Left ventricle myocardium inferior (tissue), 1 donor: ENCODE data around the gene CATSPERE. TPM values are rescaled to one million over a fixed set of nuclear protein-coding genes. Genes with fewer than 3 reads are reported as not detected.

Experiments
- DNase-seq: peaks from one replicate; pipeline ENCODE4 v3.0.0-alpha.2; 2020
- H3K27ac ChIP-seq: fragments of 200-600 bp; replicated peaks from 2 replicates; pipeline ENCODE4 v1.8.0; 2021
- H3K27me3 ChIP-seq: fragments of 200-600 bp; 2 replicates; pipeline ENCODE4 v1.8.0; 2021; ENCODE audit warnings: low read depth
- H3K36me3 ChIP-seq: fragments of 200-600 bp; 2 replicates; pipeline ENCODE4 v1.8.0; 2021
- H3K4me1 ChIP-seq: fragments of 200-600 bp; 2 replicates; pipeline ENCODE4 v1.8.0; 2021
- H3K4me3 ChIP-seq: fragments of 200-600 bp; 2 replicates; pipeline ENCODE4 v1.8.0; 2021; ENCODE audit warnings: mild to moderate bottlenecking, moderate library complexity
- H3K9me3 ChIP-seq: fragments of 200-600 bp; replicated peaks from 2 replicates; pipeline ENCODE4 v1.8.0; 2021
- intact Hi-C: fragments of 100-400 bp; cut with micrococcal nuclease; formaldehyde crosslinking; loops from one replicate; pipeline ENCODE4 v1.11.0; 2022
- total RNA-seq: library from RNA; stranded (reverse); fragmentation: NEBNext Ultra II Directional; extraction: Animal tissue kit (Norgen Biotek cat#: 25700); gene quantifications from one replicate; pipeline ENCODE4 v1.2.1, GENCODE V29; 2021
- TF ChIP-seq, protein P1 (sequence below): fragments of 200-600 bp; IDR thresholded peaks from 2 replicates; pipeline ENCODE4 v1.8.0; 2021; ENCODE audit warnings: antibody characterized with exemption, mild to moderate bottlenecking, borderline replicate concordance
- donor health status: DM: no; HTN: yes; CAD: no; lungs with severe emphysema.

Gene CATSPERE
- total RNA-seq, 1 donor from 2014 or later: 0.58 TPM

DNA sequence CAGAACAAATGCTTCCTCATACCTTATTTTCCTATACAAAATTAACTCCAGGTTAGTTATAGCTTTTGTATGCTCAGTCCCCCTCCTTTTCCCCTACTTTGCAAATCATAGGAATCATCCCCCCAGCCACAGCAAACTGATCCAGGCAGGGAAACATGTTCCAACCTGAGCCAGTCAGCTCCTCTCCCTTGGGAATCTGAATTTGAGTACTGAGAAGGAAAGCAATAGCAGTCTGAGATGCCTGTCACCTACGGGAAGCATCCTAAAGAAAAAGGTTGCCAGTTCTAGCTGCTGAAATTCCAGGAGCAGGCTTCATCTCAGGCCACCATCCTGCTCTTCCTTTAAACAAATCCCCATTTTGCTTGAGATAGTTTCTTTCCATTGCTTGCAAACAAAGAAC, 16.2 kb upstream of the CATSPERE start:
- H3K4me1 ChIP-seq: peaks cover 36% of the 10 kb centered on the region

DNA sequence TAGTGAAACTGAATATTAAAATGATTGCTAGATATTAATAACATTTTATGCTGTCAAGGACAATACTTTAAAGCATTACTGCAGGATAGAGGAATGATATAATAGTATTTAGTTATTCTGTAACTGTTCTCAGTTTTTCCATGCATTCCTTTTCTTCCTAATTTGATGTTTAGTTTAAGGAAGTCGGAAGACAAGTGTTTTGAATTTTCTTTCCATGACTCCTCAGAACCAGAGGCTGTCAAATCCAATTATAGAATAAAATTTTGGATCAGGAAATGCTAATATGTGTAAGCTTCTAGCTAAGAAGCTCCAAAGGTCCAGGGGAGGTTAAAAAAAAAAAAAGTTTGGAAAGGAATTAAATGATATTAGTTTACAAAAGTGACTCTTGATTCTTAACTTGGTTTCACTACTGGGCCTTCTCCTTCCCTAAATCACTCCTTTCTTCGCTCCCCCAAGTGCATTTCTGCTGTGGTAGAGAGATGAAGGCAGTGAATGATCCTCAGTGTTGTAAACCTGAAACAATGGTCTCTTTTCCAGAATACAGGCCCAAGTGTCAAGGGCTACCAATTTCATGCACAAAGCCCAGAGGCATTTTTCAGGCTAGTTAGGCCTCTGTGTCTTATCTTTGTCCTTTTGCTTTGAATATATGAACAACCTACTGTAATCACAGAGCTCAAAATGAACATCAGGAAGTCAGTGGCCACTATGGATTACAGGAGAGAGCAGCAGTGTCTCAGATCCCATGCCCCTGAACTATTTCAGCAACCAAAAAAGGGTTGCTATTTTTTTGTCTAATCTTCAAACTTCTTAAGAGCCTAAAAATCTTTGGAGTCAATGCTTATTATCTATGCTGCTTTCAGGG, 15.5 kb upstream of the CATSPERE start:
- H3K4me1 ChIP-seq: peaks cover 43% of the 10 kb centered on the region
- peak overlapping the region; percentile 1 for H3K27ac ChIP-seq
- intact Hi-C loops: no loop called here
- no peak overlapping the region for H3K4me3 ChIP-seq
- no peak for DNase-seq
- no peaks in the 10 kb centered on the region for H3K27me3 ChIP-seq
- TF ChIP-seq, protein P1, sequence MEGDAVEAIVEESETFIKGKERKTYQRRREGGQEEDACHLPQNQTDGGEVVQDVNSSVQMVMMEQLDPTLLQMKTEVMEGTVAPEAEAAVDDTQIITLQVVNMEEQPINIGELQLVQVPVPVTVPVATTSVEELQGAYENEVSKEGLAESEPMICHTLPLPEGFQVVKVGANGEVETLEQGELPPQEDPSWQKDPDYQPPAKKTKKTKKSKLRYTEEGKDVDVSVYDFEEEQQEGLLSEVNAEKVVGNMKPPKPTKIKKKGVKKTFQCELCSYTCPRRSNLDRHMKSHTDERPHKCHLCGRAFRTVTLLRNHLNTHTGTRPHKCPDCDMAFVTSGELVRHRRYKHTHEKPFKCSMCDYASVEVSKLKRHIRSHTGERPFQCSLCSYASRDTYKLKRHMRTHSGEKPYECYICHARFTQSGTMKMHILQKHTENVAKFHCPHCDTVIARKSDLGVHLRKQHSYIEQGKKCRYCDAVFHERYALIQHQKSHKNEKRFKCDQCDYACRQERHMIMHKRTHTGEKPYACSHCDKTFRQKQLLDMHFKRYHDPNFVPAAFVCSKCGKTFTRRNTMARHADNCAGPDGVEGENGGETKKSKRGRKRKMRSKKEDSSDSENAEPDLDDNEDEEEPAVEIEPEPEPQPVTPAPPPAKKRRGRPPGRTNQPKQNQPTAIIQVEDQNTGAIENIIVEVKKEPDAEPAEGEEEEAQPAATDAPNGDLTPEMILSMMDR: no peak
- no peaks in the 10 kb centered on the region for H3K9me3 ChIP-seq
- H3K36me3 ChIP-seq: no peaks in the 10 kb centered on the region

More for the DNA sequence above, 16.2 kb upstream of the CATSPERE start:
- TF ChIP-seq, protein P1: no peak
- no peaks in the 10 kb centered on the region for H3K27me3 ChIP-seq
- no peaks in the 10 kb centered on the region for H3K36me3 ChIP-seq
- H3K4me3 ChIP-seq: no peak overlapping the region
- DNase-seq: no peak
- intact Hi-C loops: no loop called here
- peak overlapping the region; percentile 1 for H3K27ac ChIP-seq
- no peaks in the 10 kb centered on the region for H3K9me3 ChIP-seq

DNA sequence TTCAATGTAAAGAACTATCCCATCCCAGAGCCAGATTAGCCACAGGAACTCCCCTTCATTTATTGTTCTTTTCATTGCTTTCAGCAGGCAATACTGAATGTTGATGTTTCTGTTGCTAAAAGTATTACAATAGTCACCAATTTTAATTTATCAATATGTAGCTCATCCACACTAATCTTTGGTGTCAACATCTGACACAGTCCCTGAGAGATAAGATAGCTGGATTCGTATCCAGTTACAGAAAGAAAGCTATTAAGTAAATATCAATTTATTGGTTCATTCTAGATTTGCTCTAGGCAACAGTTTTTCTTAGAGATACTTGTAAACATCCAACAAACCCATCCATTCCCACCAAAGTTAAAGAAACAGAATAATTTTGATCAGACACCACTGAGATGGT, 14.0 kb upstream of the CATSPERE start:
- H3K36me3 ChIP-seq: no peaks in the 10 kb centered on the region
- no peaks in the 10 kb centered on the region for H3K27me3 ChIP-seq
- intact Hi-C loops: no loop called here
- TF ChIP-seq, protein P1: no peak
- no peak overlapping the region for H3K27ac ChIP-seq
- H3K4me1 ChIP-seq: peaks cover 53% of the 10 kb centered on the region
- no peak overlapping the region for H3K4me3 ChIP-seq
- no peaks in the 10 kb centered on the region for H3K9me3 ChIP-seq
- DNase-seq: no peak

DNA sequence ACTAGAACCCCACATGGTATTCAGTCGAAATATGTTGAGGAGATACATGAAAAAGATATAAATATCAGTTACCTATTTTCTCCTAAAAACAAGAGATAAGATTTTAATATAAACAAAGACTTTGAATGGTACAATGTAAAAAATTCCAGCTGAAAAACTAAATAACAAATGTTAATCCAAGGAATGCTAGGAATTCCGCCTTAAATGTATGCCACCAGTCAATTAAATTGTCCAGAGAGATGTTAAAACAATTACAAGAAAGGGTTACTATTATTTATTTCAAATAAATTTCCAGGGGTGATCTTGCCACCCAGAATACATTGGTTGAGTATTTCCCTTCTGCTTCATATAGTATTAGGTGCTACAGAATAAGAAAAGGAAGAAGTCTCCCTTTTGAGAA, 13.5 kb upstream of the CATSPERE start:
- TF ChIP-seq, protein P1: no peak
- Histone ChIP-seq H3K4me3 (no peak overlapping the region), H3K4me1 (peaks cover 55% of the 10 kb centered on the region), H3K27me3 (no peaks in the 10 kb centered on the region), H3K9me3 (no peaks in the 10 kb centered on the region), H3K27ac (no peak overlapping the region), H3K36me3 (no peaks in the 10 kb centered on the region)
- no peak for DNase-seq
- intact Hi-C loops: no loop called here

DNA sequence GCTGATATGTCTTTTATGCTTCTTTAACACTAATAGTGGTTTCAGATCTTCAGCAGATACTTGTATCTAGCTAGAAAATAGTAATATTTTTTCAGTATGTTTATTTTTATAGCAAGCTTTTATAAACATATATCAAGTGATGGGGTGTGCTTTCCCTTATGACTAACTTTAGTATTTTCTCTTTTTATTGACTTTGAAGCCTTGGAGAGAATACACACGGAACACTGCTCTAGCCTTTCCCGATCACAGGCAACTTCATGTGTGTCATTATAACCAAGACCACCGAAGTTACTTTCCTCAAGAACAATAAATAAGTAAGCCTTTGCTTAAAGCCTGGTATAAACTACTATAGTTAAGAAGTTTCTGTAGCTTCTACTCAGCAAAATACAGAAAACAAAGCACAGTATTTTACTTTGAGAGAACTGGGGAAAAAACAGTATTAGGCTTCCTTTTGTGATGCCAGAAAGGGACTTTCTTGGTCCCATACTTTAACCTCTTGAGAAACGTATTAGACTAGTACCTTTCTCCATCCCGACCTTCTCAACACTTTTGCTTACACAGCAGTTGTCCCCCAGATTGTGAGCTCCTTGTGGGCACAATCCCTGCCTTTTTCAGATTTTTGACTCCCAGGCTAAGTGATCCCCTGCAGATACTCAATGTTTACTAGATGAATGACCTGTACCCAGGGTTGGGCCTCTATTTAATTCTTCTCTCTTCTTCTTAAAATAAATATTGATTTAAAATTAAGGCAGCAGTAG, 12.6 kb upstream of the CATSPERE start:
- H3K9me3 ChIP-seq: no peaks in the 10 kb centered on the region
- H3K4me3 ChIP-seq: no peak overlapping the region
- no peak overlapping the region for H3K27ac ChIP-seq
- intact Hi-C loops: no loop called here
- H3K27me3 ChIP-seq: no peaks in the 10 kb centered on the region
- no peak for DNase-seq
- H3K36me3 ChIP-seq: no peaks in the 10 kb centered on the region
- peaks cover 51% of the 10 kb centered on the region for H3K4me1 ChIP-seq
- TF ChIP-seq, protein P1: no peak
